Astrocyte (in vitro differentiated cells and primary cell): Measurements from ENCODE around the gene FBXW5. TPM values are rescaled to one million over a fixed set of nuclear protein-coding genes. Genes with fewer than 3 reads are reported as not detected.

Experiments used
- DNase-seq: peaks from one replicate; pipeline ENCODE4 v3.0.0-alpha.2; 2010; ENCODE audit warnings: low read depth
- FAIRE-seq: peaks from 2 replicates; lab custom pipeline; 2011; peaks lifted over from hg19 to GRCh38; lab: Jason Lieb, UNC
- H2AFZ ChIP-seq: 2 replicates; pipeline ENCODE4 v1.6.0; 2012; ENCODE audit warnings: low read depth, low read length, inconsistent platforms
- H3K27ac ChIP-seq: 2 replicates; pipeline ENCODE4 v1.5.1; 2011; ENCODE audit warnings: low read depth, low read length, inconsistent platforms
- H3K27me3 ChIP-seq: 2 replicates; pipeline ENCODE4 v1.6.0; 2011; ENCODE audit warnings: low read length, inconsistent platforms; ENCODE audit not compliant: insufficient read depth
- H3K36me3 ChIP-seq: 2 replicates; pipeline ENCODE4 v1.5.1; 2011; ENCODE audit warnings: low read length, inconsistent platforms; ENCODE audit not compliant: insufficient read depth
- H3K4me1 ChIP-seq: 2 replicates; pipeline ENCODE4 v1.5.1; 2011; ENCODE audit warnings: low read length, inconsistent platforms; ENCODE audit not compliant: insufficient read depth
- H3K4me2 ChIP-seq: 2 replicates; pipeline ENCODE4 v1.6.0; 2012; ENCODE audit warnings: low read length, inconsistent platforms
- H3K4me3 ChIP-seq: 2 replicates; pipeline ENCODE4 v1.5.1; 2011; ENCODE audit warnings: low read depth, mild to moderate bottlenecking, low read length, inconsistent platforms; ENCODE audit not compliant: insufficient read depth
- H3K79me2 ChIP-seq: 2 replicates; pipeline ENCODE4 v1.6.0; 2012; ENCODE audit warnings: mild to moderate bottlenecking, low read length, inconsistent platforms; ENCODE audit not compliant: insufficient read depth
- H3K9ac ChIP-seq: 2 replicates; pipeline ENCODE4 v1.6.0; 2012; ENCODE audit warnings: mild to moderate bottlenecking, low read length, inconsistent platforms
- H3K9me3 ChIP-seq: 2 replicates; pipeline ENCODE4 v1.5.1; 2012; ENCODE audit warnings: low read depth, mild to moderate bottlenecking, low read length, inconsistent platforms; ENCODE audit not compliant: insufficient read depth
- H4K20me1 ChIP-seq: 2 replicates; pipeline ENCODE4 v1.6.0; 2012; ENCODE audit warnings: low read length, inconsistent platforms; ENCODE audit not compliant: insufficient read depth
- H3K27ac Mint-ChIP-seq: one replicate; pipeline ENCODE4 v1.8.0; 2021; ENCODE audit warnings: mild to moderate bottlenecking, mixed read lengths; ENCODE audit not compliant: unreplicated experiment
- H3K27me3 Mint-ChIP-seq: one replicate; pipeline ENCODE4 v1.8.0; 2021; ENCODE audit warnings: low read depth, mixed read lengths; ENCODE audit not compliant: unreplicated experiment
- H3K36me3 Mint-ChIP-seq: one replicate; pipeline ENCODE4 v1.8.0; 2021; ENCODE audit warnings: low read depth, mixed read lengths; ENCODE audit not compliant: unreplicated experiment
- H3K4me1 Mint-ChIP-seq: one replicate; pipeline ENCODE4 v1.8.0; 2021; ENCODE audit warnings: low read depth, mixed read lengths; ENCODE audit not compliant: unreplicated experiment
- H3K4me3 Mint-ChIP-seq: one replicate; pipeline ENCODE4 v1.8.0; 2021; ENCODE audit warnings: mild to moderate bottlenecking, moderate library complexity, mixed read lengths; ENCODE audit not compliant: unreplicated experiment
- H3K9me3 Mint-ChIP-seq: one replicate; pipeline ENCODE4 v1.8.0; 2021; ENCODE audit warnings: mild to moderate bottlenecking, mixed read lengths; ENCODE audit not compliant: unreplicated experiment
- EZH2 ChIP-seq: IDR thresholded peaks from 2 replicates; pipeline ENCODE4 v1.6.1; 2012; ENCODE audit warnings: mild to moderate bottlenecking, low read length, inconsistent platforms; ENCODE audit not compliant: insufficient read depth
- total RNA-seq: library from RNA; stranded (reverse); gene quantifications from 2 replicates; pipeline ENCODE4 v1.2.1, GENCODE V29; 2021
- TF ChIP-seq, protein P1 (sequence below): IDR thresholded peaks from 2 replicates; pipeline ENCODE4 v1.5.1; 2011; ENCODE audit warnings: low read depth, mild to moderate bottlenecking, inconsistent platforms, low read length, moderate library complexity; ENCODE audit not compliant: insufficient read depth

Gene FBXW5
- total RNA-seq, 1 donor from 2014 or later = 70.4 TPM

GRCh38 chr9:136890661-136891060 is 53.9 kb downstream of the FBXW5 start:
- DNase-seq (no peak), FAIRE-seq (no peak)
- Histone ChIP-seq H3K4me1 (no peaks in the 10 kb centered on the region), H3K79me2 (peaks cover 78% of the 10 kb centered on the region), H3K36me3 (no peaks in the 10 kb centered on the region), H3K4me3 (no peak overlapping the region), H3K27ac (no peak overlapping the region), H3K9me3 (no peaks in the 10 kb centered on the region), H3K27me3 (no peaks in the 10 kb centered on the region), H2AFZ (no peak overlapping the region), H4K20me1 (peaks cover 41% of the 10 kb centered on the region), H3K9ac (no peak overlapping the region), H3K4me2 (no peak overlapping the region)
- no peak for TF ChIP-seq EZH2
- TF ChIP-seq, protein P1, sequence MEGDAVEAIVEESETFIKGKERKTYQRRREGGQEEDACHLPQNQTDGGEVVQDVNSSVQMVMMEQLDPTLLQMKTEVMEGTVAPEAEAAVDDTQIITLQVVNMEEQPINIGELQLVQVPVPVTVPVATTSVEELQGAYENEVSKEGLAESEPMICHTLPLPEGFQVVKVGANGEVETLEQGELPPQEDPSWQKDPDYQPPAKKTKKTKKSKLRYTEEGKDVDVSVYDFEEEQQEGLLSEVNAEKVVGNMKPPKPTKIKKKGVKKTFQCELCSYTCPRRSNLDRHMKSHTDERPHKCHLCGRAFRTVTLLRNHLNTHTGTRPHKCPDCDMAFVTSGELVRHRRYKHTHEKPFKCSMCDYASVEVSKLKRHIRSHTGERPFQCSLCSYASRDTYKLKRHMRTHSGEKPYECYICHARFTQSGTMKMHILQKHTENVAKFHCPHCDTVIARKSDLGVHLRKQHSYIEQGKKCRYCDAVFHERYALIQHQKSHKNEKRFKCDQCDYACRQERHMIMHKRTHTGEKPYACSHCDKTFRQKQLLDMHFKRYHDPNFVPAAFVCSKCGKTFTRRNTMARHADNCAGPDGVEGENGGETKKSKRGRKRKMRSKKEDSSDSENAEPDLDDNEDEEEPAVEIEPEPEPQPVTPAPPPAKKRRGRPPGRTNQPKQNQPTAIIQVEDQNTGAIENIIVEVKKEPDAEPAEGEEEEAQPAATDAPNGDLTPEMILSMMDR = no peak
- Mint-ChIP-seq H3K9me3 (peaks cover 2% of the 10 kb centered on the region), H3K27me3 (no peaks in the 10 kb centered on the region), H3K4me1 (peaks cover 4% of the 10 kb centered on the region), H3K36me3 (peaks cover 9% of the 10 kb centered on the region), H3K4me3 (no peak overlapping the region), H3K27ac (no peak overlapping the region)

Other genes with a start within 250 kb of the FBXW5 start
- gene DIPK1B, start 232.2 kb downstream of the FBXW5 start, total RNA-seq = 22.4 and 23.2 TPM in 2 replicates
- gene LCN10, start 201.8 kb downstream of the FBXW5 start, total RNA-seq = not detected in 2 replicates
- not detected in 2 replicates for gene LCN6, start 196.2 kb downstream of the FBXW5 start, total RNA-seq
- gene LCN8, start 186.5 kb downstream of the FBXW5 start, total RNA-seq = not detected in 2 replicates
- gene LCN15, start 180.2 kb downstream of the FBXW5 start, total RNA-seq = not detected in 2 replicates
- gene TMEM141, start 153.4 kb downstream of the FBXW5 start, total RNA-seq = 40.8 and 46.4 TPM in 2 replicates
- 0.84 and 1.3 TPM in 2 replicates for gene CCDC183, start 148.4 kb downstream of the FBXW5 start, total RNA-seq
- 62.0 and 69.4 TPM in 2 replicates for gene RABL6, start 136.8 kb downstream of the FBXW5 start, total RNA-seq
- 3.3 and 4.2 TPM in 2 replicates for gene AJM1, start 102.3 kb downstream of the FBXW5 start, total RNA-seq
- gene PHPT1, start 95.3 kb downstream of the FBXW5 start, total RNA-seq = 192 and 215 TPM in 2 replicates
- 8.5 and 9.3 TPM in 2 replicates for gene MAMDC4, start 92.4 kb downstream of the FBXW5 start, total RNA-seq
- gene EDF1, start 78.4 kb downstream of the FBXW5 start, total RNA-seq = 364 and 367 TPM in 2 replicates
- gene TRAF2, start 58.2 kb downstream of the FBXW5 start, total RNA-seq = 12.5 and 14.4 TPM in 2 replicates
- gene C8G, start 505 bp upstream of the FBXW5 start, total RNA-seq = 0.77 and 1.6 TPM in 2 replicates
- not detected in 2 replicates for gene LCN12, start 7.5 kb upstream of the FBXW5 start, total RNA-seq
- gene PTGDS, start 32.8 kb upstream of the FBXW5 start, total RNA-seq = 5.0 and 5.6 TPM in 2 replicates
- 0.22 and 0.45 TPM in 2 replicates for gene LCNL1, start 38.3 kb upstream of the FBXW5 start, total RNA-seq
- gene PAXX, start 47.7 kb upstream of the FBXW5 start, total RNA-seq = 15.3 and 18.8 TPM in 2 replicates
- gene CLIC3, start 51.8 kb upstream of the FBXW5 start, total RNA-seq = 0.39 and 0.48 TPM in 2 replicates
- gene ABCA2, start 83.5 kb upstream of the FBXW5 start, total RNA-seq = 16.2 and 20.0 TPM in 2 replicates
- gene FUT7, start 87.3 kb upstream of the FBXW5 start, total RNA-seq = not detected in 2 replicates
- 65.9 and 66.8 TPM in 2 replicates for gene NPDC1, start 101.4 kb upstream of the FBXW5 start, total RNA-seq
- 0.14 and 0.55 TPM in 2 replicates for gene ENTPD2, start 109.3 kb upstream of the FBXW5 start, total RNA-seq
- gene SAPCD2, start 125.8 kb upstream of the FBXW5 start, total RNA-seq = 0.41 and 0.43 TPM in 2 replicates
- 4.0 and 4.7 TPM in 2 replicates for gene UAP1L1, start 132.8 kb upstream of the FBXW5 start, total RNA-seq
- 69.2 and 89.0 TPM in 2 replicates for gene MAN1B1, start 142.2 kb upstream of the FBXW5 start, total RNA-seq
- 53.8 and 68.7 TPM in 2 replicates for gene DPP7, start 170.0 kb upstream of the FBXW5 start, total RNA-seq
- 0.18 TPM in 1 of 2 replicates, not detected in the other for gene GRIN1, start 194.4 kb upstream of the FBXW5 start, total RNA-seq
- gene LRRC26, start 225.3 kb upstream of the FBXW5 start, total RNA-seq = not detected in 2 replicates
- not detected in 2 replicates for gene TMEM210, start 227.3 kb upstream of the FBXW5 start, total RNA-seq
- 39.2 and 39.7 TPM in 2 replicates for gene ANAPC2, start 243.8 kb upstream of the FBXW5 start, total RNA-seq
- gene SSNA1, start 243.9 kb upstream of the FBXW5 start, total RNA-seq = 49.1 and 52.7 TPM in 2 replicates